Measurements from ENCODE around the gene EFNA5.

GRCh38 chr5:107674655-107675054 is 3.9 kb upstream of the EFNA5 start:
- TF ChIP-seq POLR2AphosphoS5 (IDR thresholded peaks at IDR 0.05; ENCODE audit: borderline replicate concordance, low read depth, low read length) (no peak), EZH2 (IDR thresholded peaks at IDR 0.05) (no peak)

Measured in SK-N-MC (cell line).